Measurements from ENCODE around the gene IGFBP1. TPM values are rescaled to one million over a fixed set of nuclear protein-coding genes. Genes with fewer than 3 reads are reported as not detected.
A peak's percentile ranks its signal among the peaks of the same experiment; 100 is the strongest.

IGFBP1 gene
- total and polyA plus RNA-seq, 2 of the 13 experiments (the other 11 are each of a cell fraction or from before 2014, with no cell fraction given) = 5.4 to 885 TPM

GRCh38 chr7:45891462-45892402, 3.4 kb downstream of the IGFBP1 start (continued):
- peak; percentile 50; the same call in 1 of the 2 replicates for TF ChIP-seq JUNB (CRISPR knock-in tag; IDR thresholded peaks at IDR 0.05; ENCODE audit: borderline replicate concordance)
- TF ChIP-seq AFF4 (CRISPR knock-in tag; IDR thresholded peaks at IDR 0.05) = peak; percentile 62; the same call in 1 of the 2 replicates
- TF ChIP-seq ZMYM3 (CRISPR knock-in tag; IDR thresholded peaks at IDR 0.05) = no peak
- TF ChIP-seq PHF5A (CRISPR knock-in tag; IDR thresholded peaks at IDR 0.05; ENCODE audit: low read depth, unreplicated experiment) = peak; percentile 19
- no peak; the same call in 1 of the 2 replicates for TF ChIP-seq ZFX (CRISPR knock-in tag; IDR thresholded peaks at IDR 0.05; ENCODE audit: low read depth)
- TF ChIP-seq HNF1B (CRISPR knock-in tag; IDR thresholded peaks at IDR 0.05) = peak; percentile 18; the same call in 1 of the 2 replicates
- TF ChIP-seq ZNF224 (CRISPR knock-in tag; IDR thresholded peaks at IDR 0.05) = peak; percentile 82
- peak; percentile 27; the same call in 1 of the 2 replicates for TF ChIP-seq GLI4 (CRISPR knock-in tag; IDR thresholded peaks at IDR 0.05; ENCODE audit: borderline replicate concordance)
- peak; percentile 72; the same call in 1 of the 2 replicates for TF ChIP-seq SATB2 (CRISPR knock-in tag; IDR thresholded peaks at IDR 0.05)
- TF ChIP-seq ISL2 (CRISPR knock-in tag; IDR thresholded peaks at IDR 0.05) = peak; percentile 25; the same call in 1 of the 2 replicates
- TF ChIP-seq RBFOX2 (IDR thresholded peaks at IDR 0.05; ENCODE audit: low read depth, low read length) = peak; percentile 90
- peak; percentile 58; the same call in 1 of the 2 replicates for TF ChIP-seq ZNF564 (CRISPR knock-in tag; IDR thresholded peaks at IDR 0.05)
- TF ChIP-seq ARNTL (CRISPR knock-in tag; IDR thresholded peaks at IDR 0.05) = peak; percentile 31; the same call in 1 of the 2 replicates
- no peak; the same call in 1 of the 2 replicates for TF ChIP-seq ZSCAN20 (CRISPR knock-in tag; IDR thresholded peaks at IDR 0.05; ENCODE audit: borderline replicate concordance)
- TF ChIP-seq SOX13 (IDR thresholded peaks at IDR 0.05) = peak; percentile 8; the same call in 1 of the 2 replicates
- TF ChIP-seq SOX13 (CRISPR knock-in tag; conservative IDR thresholded peaks at IDR 0.05 in 1 of 2, IDR thresholded peaks at IDR 0.05 in 1 of 2) = no peak; a peak in 1 of 4 replicates
- TF ChIP-seq ZNF619 (CRISPR knock-in tag; IDR thresholded peaks at IDR 0.05) = peak; percentile 80; the same call in 1 of the 2 replicates
- TF ChIP-seq HDAC1 (CRISPR knock-in tag; IDR thresholded peaks at IDR 0.05) = no peak
- no peak for TF ChIP-seq ZNF281 (CRISPR knock-in tag; IDR thresholded peaks at IDR 0.05; ENCODE audit: borderline replicate concordance)

Data from HepG2 (cell line).